DOHH2 (cell line): ENCODE results near the gene FAM20A.
A peak's percentile ranks its signal among the peaks of the same experiment; 100 is the strongest.

Experiments
- H3F3A ChIP-seq: fragments of 200-600 bp; sonication (generic), shearing (Covaris generic); 2 replicates; pipeline ENCODE4 v1.6.0; 2016; ENCODE audit warnings: antibody characterized with exemption, mild to moderate bottlenecking; ENCODE audit not compliant: control insufficient read depth, insufficient read depth
- H3K27ac ChIP-seq: fragments of 200-600 bp; sonication (generic); 2 replicates; pipeline ENCODE4 v1.5.1; 2014; ENCODE audit warnings: low read depth, mild to moderate bottlenecking, low read length, moderate library complexity
- H3K27me3 ChIP-seq: fragments of 200-600 bp; sonication (generic); 2 replicates; pipeline ENCODE4 v1.6.1; 2014; ENCODE audit warnings: mild to moderate bottlenecking, low read length, mixed read lengths; ENCODE audit not compliant: control insufficient read depth
- H3K36me3 ChIP-seq: fragments of 200-600 bp; sonication (generic); 2 replicates; pipeline ENCODE4 v1.6.1; 2014; ENCODE audit warnings: mild to moderate bottlenecking, low read length, moderate library complexity, mixed read lengths; ENCODE audit not compliant: control insufficient read depth
- H3K4me1 ChIP-seq: fragments of 200-600 bp; sonication (generic); 2 replicates; pipeline ENCODE4 v1.6.1; 2014; ENCODE audit warnings: mild to moderate bottlenecking, low read length, mixed read lengths; ENCODE audit not compliant: control insufficient read depth
- H3K4me2 ChIP-seq: fragments of 200-600 bp; sonication (generic); 2 replicates; pipeline ENCODE4 v1.6.0; 2014; ENCODE audit warnings: mild to moderate bottlenecking, low read length, moderate library complexity
- H3K4me3 ChIP-seq: fragments of 200-600 bp; sonication (generic); 2 replicates; pipeline ENCODE4 v1.5.1; 2014; ENCODE audit warnings: mild to moderate bottlenecking, low read length, mixed read lengths
- H3K79me2 ChIP-seq: fragments of 200-600 bp; sonication (generic); 2 replicates; pipeline ENCODE4 v1.6.1; 2014; ENCODE audit warnings: mild to moderate bottlenecking, low read length, mixed read lengths; ENCODE audit not compliant: control insufficient read depth
- H3K9me2 ChIP-seq: fragments of 200-600 bp; sonication (generic); replicated peaks from 2 replicates; pipeline ENCODE4 v1.6.1; 2014; ENCODE audit warnings: mild to moderate bottlenecking, low read length, mixed read lengths; ENCODE audit not compliant: control insufficient read depth
- H3K9me3 ChIP-seq: fragments of 200-600 bp; sonication (generic); 2 replicates; pipeline ENCODE4 v1.6.1; 2014; ENCODE audit warnings: antibody characterized with exemption, low read length, mixed read lengths; ENCODE audit not compliant: control insufficient read depth, insufficient read depth
- H4K20me1 ChIP-seq: fragments of 200-600 bp; sonication (generic); 2 replicates; pipeline ENCODE4 v1.6.0; 2014; ENCODE audit warnings: low read depth, mild to moderate bottlenecking, antibody characterized with exemption, low read length, moderate library complexity; ENCODE audit not compliant: control insufficient read depth, insufficient read depth
- CTCF ChIP-seq: fragments of 200-600 bp; sonication (generic); IDR thresholded peaks from one replicate; pipeline ENCODE4 v1.5.1; 2014; ENCODE audit warnings: antibody characterized with exemption, mild to moderate bottlenecking, low read depth, low read length; ENCODE audit not compliant: poor library complexity, severe bottlenecking
- EZH2phosphoT487 ChIP-seq: fragments of 200-600 bp; sonication (generic); IDR thresholded peaks from 2 replicates; pipeline ENCODE4 v1.6.1; 2017; ENCODE audit warnings: borderline replicate concordance, mild to moderate bottlenecking, antibody characterized with exemption, low read length, moderate library complexity, mixed read lengths

The FAM20A gene

GRCh38 chr17:68511254-68511670 is 89.9 kb downstream of the FAM20A start:
- peak overlapping the region; percentile 74 for H3K27ac ChIP-seq
- peaks cover 39% of the 10 kb centered on the region for H3K36me3 ChIP-seq
- no peaks in the 10 kb centered on the region for H3K9me2 ChIP-seq
- H3K4me3 ChIP-seq: peak overlapping the region; percentile 88
- H3K27me3 ChIP-seq: no peaks in the 10 kb centered on the region
- TF ChIP-seq EZH2phosphoT487 (no peak), CTCF (peak; percentile 33)
- H3F3A ChIP-seq: no peaks in the 10 kb centered on the region
- H3K4me1 ChIP-seq: peaks cover 38% of the 10 kb centered on the region
- H4K20me1 ChIP-seq: peaks cover 20% of the 10 kb centered on the region
- H3K79me2 ChIP-seq: peaks cover 42% of the 10 kb centered on the region
- peak overlapping the region; percentile 86 for H3K4me2 ChIP-seq
- H3K9me3 ChIP-seq: no peaks in the 10 kb centered on the region

GRCh38 chr17:68509141-68510057 is 91.8 kb downstream of the FAM20A start:
- Histone ChIP-seq H3F3A (no peaks in the 10 kb centered on the region), H3K9me2 (no peaks in the 10 kb centered on the region), H3K36me3 (peaks cover 20% of the 10 kb centered on the region), H3K4me2 (peak overlapping the region; percentile 35), H3K4me1 (peaks cover 32% of the 10 kb centered on the region), H3K79me2 (peaks cover 24% of the 10 kb centered on the region), H3K27me3 (no peaks in the 10 kb centered on the region), H3K27ac (no peak overlapping the region), H3K4me3 (no peak overlapping the region), H3K9me3 (no peaks in the 10 kb centered on the region), H4K20me1 (peaks cover 15% of the 10 kb centered on the region)
- TF ChIP-seq EZH2phosphoT487 (no peak), CTCF (no peak)

GRCh38 chr17:68507576-68507975 is 93.6 kb downstream of the FAM20A start:
- Histone ChIP-seq H3K27ac (no peak overlapping the region), H3K79me2 (peaks cover 6% of the 10 kb centered on the region), H4K20me1 (no peaks in the 10 kb centered on the region), H3K9me2 (no peaks in the 10 kb centered on the region), H3K9me3 (no peaks in the 10 kb centered on the region), H3K4me2 (no peak overlapping the region), H3K36me3 (peaks cover 2% of the 10 kb centered on the region; the same call in 1 of the 2 replicates), H3K4me3 (no peak overlapping the region), H3K27me3 (no peaks in the 10 kb centered on the region), H3F3A (no peaks in the 10 kb centered on the region), H3K4me1 (peaks cover 21% of the 10 kb centered on the region)
- TF ChIP-seq CTCF: no peak
- no peak for TF ChIP-seq EZH2phosphoT487
